GM10847 (cell line): Measurements from ENCODE around the gene HARS1.

Source experiments
- POLR2A ChIP-seq: IDR thresholded peaks from 2 replicates; pipeline ENCODE4 v1.6.1; 2011; ENCODE audit not compliant: insufficient read length; ENCODE audit errors: extremely low read depth

The HARS1 gene

GRCh38 chr5:140639148-140639981 is 51.8 kb downstream of the HARS1 start, which contains the start of gene TMCO6:
TSS of gene TMCO6 (plus strand) at chr5:140639451. CDS start at chr5:140639528, 77 bp downstream.
- peak; percentile 82 for TF ChIP-seq POLR2A

DNA sequence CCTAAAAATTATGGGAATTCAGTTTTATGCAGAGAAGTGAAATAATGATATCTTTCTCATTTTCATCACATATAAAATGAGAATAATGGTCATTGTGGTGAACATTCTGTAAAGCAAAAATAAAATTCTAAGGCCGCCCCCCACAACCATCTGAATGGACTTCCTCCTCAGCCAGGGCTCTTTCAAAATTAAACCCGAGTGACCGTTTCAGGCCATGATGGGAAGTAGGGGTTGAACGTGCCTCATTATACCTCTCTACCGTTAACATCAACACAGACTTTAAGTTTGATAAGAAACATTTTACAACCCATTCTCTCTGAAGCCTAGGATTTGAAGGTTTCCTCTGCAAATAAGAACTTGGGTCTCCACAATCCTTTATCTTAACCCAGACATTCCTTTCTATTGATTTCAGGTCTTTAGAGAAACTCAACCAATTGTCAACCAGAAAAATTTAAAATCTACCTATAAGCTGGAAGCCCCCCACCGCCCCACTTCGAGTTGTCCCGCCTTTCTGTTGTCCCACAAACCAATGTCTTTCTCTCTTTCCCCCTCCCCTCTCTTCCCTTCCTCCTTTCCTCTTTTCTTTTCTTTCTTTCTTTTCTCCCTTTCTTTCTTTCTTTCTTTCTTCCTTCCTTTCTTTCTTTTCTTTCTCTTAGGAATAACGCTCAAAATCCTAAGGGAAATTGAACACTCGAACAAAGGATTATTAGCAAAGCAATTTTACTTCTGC is 53.6 kb downstream of the HARS1 start:
- no peak for TF ChIP-seq POLR2A

GRCh38 chr5:140635291-140636257 is 55.6 kb downstream of the HARS1 start:
- no peak for TF ChIP-seq POLR2A

DNA sequence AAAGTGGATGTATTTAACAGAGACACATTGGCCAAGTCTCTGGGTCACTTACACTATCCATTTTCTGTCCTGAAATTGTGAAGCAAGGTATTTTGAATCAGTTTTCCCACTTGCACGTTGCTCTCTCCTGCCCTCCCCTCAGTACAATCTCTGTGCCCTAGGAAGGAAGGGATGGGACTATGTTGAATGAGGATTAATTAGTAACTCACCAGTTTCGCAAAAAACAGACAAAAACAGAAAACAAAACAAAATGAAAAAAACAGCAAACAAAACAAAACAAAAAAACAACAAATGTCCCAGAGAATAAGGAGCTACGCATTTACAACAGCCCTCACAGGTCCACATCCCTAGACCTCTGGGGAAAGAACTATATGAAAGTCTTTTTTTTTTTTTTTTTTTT is 57.1 kb downstream of the HARS1 start:
- no peak for TF ChIP-seq POLR2A

- TF ChIP-seq POLR2A: no peak
Observed at GRCh38 chr5:140633501-140633900, 57.7 kb downstream of the HARS1 start.

DNA sequence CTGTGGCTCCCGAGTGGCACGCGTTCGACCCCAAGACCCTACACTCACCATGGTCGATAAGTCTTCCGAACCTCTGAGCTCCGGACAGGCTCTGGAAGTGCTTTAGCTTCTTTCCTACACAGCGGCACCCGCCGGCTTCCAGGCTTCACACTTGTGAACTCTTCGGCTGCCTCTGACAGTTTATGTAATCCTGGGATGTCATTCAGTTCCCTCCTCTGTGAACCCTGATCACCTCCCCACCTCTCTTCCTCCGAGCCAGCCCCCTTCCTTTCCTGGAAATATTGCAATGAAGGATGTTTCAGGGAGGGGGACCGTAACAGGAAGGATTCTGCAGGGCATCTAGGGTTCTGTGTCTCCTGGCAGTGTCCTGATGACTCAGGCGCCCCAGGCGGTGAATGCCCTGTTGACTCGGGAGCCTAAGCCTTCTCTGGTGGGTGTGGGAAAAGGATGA is 58.1 kb downstream of the HARS1 start, which contains the start of gene CD14:
TSS of gene CD14 (minus strand) at position 155 of the 451 bp plus-strand sequence. CDS start at position 51, 104 bp downstream.
- TF ChIP-seq POLR2A: no peak

GRCh38 chr5:140632366-140633020 is 58.7 kb downstream of the HARS1 start:
- TF ChIP-seq POLR2A: no peak

- TF ChIP-seq POLR2A: no peak
Observed at GRCh38 chr5:140631831-140632365, 59.3 kb downstream of the HARS1 start.

DNA sequence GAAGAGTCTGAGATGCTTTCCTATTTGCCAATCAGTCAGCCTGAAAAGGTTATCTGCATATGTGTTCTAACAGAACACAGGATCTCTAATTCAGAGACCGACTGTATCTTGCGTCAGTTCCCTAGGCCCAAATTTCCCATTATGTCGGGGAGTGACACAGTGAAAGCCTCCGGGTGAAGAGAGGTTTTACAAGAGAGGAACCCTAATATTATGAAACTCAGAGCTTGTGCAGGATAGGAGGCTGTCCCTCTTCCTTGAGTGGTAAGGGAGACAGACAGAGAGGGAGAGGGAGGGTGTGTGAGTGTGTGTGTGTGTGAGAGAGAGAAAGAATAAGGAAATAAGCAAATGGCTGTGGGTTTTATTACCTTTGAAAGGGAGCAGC is 60.1 kb downstream of the HARS1 start:
- TF ChIP-seq POLR2A: no peak

DNA sequence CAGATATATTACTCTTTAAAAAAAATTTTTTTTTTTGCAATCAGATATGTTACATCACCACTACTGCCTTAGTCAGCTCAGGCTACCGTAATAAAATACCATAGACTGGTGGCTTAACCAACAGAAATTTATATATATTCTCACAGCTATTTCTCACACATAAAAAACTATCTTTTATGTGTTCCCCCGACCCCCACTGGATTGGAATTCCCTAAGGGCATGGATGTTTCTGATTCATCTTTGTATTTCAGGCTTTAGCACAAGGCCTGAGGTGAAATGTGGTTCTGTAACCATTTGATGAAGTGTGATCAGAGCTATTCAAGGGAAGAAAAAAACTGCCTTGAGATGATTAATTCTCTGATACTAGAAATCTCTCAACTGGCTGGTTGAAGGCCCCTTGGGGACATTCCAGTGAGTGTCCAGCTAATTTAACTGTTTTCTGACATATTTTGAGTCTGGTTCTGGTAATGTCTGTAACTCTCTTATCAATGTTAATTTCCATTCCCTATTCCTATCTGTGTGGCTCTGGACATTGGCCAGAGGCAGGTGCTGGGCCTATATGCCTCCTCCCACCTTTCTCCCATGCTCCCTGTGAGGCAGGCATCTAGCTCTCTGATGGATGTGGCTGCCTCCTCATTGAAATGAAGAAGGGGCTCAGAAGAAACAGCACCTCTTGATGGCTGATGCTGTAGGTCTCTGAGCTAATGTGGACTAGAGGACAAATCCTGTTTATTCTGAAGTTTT is 60.7 kb downstream of the HARS1 start:
- no peak for TF ChIP-seq POLR2A

- no peak for TF ChIP-seq POLR2A
Observed at GRCh38 chr5:140628711-140629110, 62.5 kb downstream of the HARS1 start.

- TF ChIP-seq POLR2A: no peak
Observed at GRCh38 chr5:140627972-140628371, 63.2 kb downstream of the HARS1 start.
